ENCODE measurements around the gene PGAP2.

DNA sequence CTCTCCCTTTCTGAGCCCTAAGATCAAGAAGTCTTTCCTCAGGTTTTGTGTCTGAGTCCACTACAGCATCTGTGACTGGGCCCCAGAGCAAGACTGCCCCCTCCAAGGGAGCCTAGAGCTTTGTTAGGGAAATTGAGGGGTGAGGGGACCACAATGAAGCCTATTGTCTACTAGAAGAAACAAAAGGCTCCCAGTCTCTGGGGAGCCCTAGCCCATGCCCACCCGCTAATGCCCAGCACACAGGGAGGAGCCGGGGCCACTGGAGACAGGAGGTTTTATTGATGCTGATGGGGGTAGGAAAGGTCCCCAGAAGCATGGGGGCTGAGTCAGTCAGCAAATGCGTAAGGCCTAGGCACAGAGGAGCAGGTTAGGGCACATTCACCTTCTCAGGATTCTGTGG lies 18.4 kb downstream of the PGAP2 start:
- TF ChIP-seq CTCF (IDR thresholded peaks at IDR 0.05) (no peak), POLR2A (IDR thresholded peaks at IDR 0.05) (no peak)
